SK-N-SH (cell line): ENCODE measurements around the gene NDUFV2.

Source experiments
- EP300 ChIP-seq, 2 experiments: IDR thresholded peaks; 2 replicates each; pipeline versions ENCODE4 v1.4.0 to v1.6.1; 2012; ENCODE audit warnings: borderline replicate concordance in 1 of 2, low read depth in 1 of 2, low read length in 1 of 2
- GABPA ChIP-seq: IDR thresholded peaks from 2 replicates; pipeline ENCODE4 v1.4.0; 2012; ENCODE audit warnings: low read depth, mild to moderate bottlenecking
- IRF3 ChIP-seq: fragments of 150-350 bp; IDR thresholded peaks from 2 replicates; pipeline ENCODE4 v1.6.1; 2016; ENCODE audit warnings: mild to moderate bottlenecking, low read depth, low read length
- MAX ChIP-seq: IDR thresholded peaks from 2 replicates; pipeline ENCODE4 v1.4.0; 2012; ENCODE audit warnings: low read depth
- NRF1 ChIP-seq: IDR thresholded peaks from 2 replicates; pipeline ENCODE4 v1.6.1; 2012; ENCODE audit warnings: low read depth, mild to moderate bottlenecking, low read length
- POLR2AphosphoS5 ChIP-seq: IDR thresholded peaks from 2 replicates; pipeline ENCODE4 v1.6.1; 2012; ENCODE audit warnings: low read depth, low read length
- RAD21 ChIP-seq: IDR thresholded peaks from 2 replicates; pipeline ENCODE4 v1.6.1; 2012; ENCODE audit warnings: mild to moderate bottlenecking, low read length
- RCOR1 ChIP-seq: fragments of 150-350 bp; IDR thresholded peaks from 2 replicates; pipeline ENCODE4 v1.6.1; 2017; ENCODE audit warnings: antibody characterized with exemption, low read length
- SMC3 ChIP-seq: IDR thresholded peaks from 2 replicates; pipeline ENCODE4 v1.6.1; 2012; ENCODE audit warnings: low read depth, low read length, improper control_type of control experiment
- TAF1 ChIP-seq: IDR thresholded peaks from 2 replicates; pipeline ENCODE4 v1.6.1; 2012; ENCODE audit warnings: low read depth, mild to moderate bottlenecking, low read length, moderate library complexity, borderline replicate concordance
- TCF12 ChIP-seq: IDR thresholded peaks from 2 replicates; pipeline ENCODE4 v1.4.0; 2012
- USF1 ChIP-seq: IDR thresholded peaks from 2 replicates; pipeline ENCODE4 v1.4.0; 2012; ENCODE audit warnings: low read depth, borderline replicate concordance
- YY1 ChIP-seq: IDR thresholded peaks from 2 replicates; pipeline ENCODE4 v1.4.0; 2012; ENCODE audit warnings: low read depth, mild to moderate bottlenecking
- TF ChIP-seq, protein P1 (sequence below): fragments of 200-600 bp; sonication (generic); IDR thresholded peaks from 2 replicates; pipeline ENCODE4 v1.6.1; 2017; ENCODE audit warnings: antibody characterized with exemption, mild to moderate bottlenecking, moderate library complexity

- TF ChIP-seq TCF12 (no peak), NRF1 (no peak), EP300 (IDR thresholded peaks at IDR 0.05; ENCODE audit: borderline replicate concordance in 1 of 2, low read depth in 1 of 2, low read length in 1 of 2) (no peak), POLR2AphosphoS5 (no peak), SMC3 (no peak), RCOR1 (no peak), TAF1 (no peak), RAD21 (no peak), IRF3 (no peak), MAX (no peak), GABPA (no peak), USF1 (no peak), YY1 (no peak)
- TF ChIP-seq, protein P1, sequence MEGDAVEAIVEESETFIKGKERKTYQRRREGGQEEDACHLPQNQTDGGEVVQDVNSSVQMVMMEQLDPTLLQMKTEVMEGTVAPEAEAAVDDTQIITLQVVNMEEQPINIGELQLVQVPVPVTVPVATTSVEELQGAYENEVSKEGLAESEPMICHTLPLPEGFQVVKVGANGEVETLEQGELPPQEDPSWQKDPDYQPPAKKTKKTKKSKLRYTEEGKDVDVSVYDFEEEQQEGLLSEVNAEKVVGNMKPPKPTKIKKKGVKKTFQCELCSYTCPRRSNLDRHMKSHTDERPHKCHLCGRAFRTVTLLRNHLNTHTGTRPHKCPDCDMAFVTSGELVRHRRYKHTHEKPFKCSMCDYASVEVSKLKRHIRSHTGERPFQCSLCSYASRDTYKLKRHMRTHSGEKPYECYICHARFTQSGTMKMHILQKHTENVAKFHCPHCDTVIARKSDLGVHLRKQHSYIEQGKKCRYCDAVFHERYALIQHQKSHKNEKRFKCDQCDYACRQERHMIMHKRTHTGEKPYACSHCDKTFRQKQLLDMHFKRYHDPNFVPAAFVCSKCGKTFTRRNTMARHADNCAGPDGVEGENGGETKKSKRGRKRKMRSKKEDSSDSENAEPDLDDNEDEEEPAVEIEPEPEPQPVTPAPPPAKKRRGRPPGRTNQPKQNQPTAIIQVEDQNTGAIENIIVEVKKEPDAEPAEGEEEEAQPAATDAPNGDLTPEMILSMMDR = no peak
These were observed 46.9 kb upstream of the NDUFV2 start for GRCh38 chr18:9055626-9056025.
